G401 (cell line): ENCODE measurements around the gene FEN1. TPM values are rescaled to one million over a fixed set of nuclear protein-coding genes. Genes with fewer than 3 reads are reported as not detected.

Source experiments
- DNase-seq: peaks from one replicate; pipeline ENCODE4 v3.0.0-alpha.2; 2015; ENCODE audit warnings: low spot score
- in situ Hi-C: cut with HindIII; loops from 2 replicates; pipeline ENCODE4 v1.10.0; 2016; ENCODE audit warnings: low sequenced_read_pairs, mixed read lengths
- total RNA-seq: library from RNA; depleted of rRNA; stranded (reverse); fragments of >200 nt; shearing (Covaris generic); gene quantifications from 2 replicates; pipeline ENCODE4 v1.2.3, GENCODE V29; 2014; rRNA removed

Gene FEN1
- total RNA-seq = 94.5 and 105 TPM in 2 replicates

GRCh38 chr11:61792310-61793082, at the start of gene FEN1, which contains the start of gene TMEM258:
Gene FEN1 (plus strand): TSS chr11:61792911. CDS start chr11:61795362, 2,451 bp downstream.
Gene TMEM258 (minus strand): TSS chr11:61792599. CDS start chr11:61792558, 41 bp downstream.
- in situ Hi-C loops = no loop called here
- peak; percentile 93 for DNase-seq

- no peak for DNase-seq
- in situ Hi-C loops = no loop called here
Measured at GRCh38 chr11:61743486-61744095, 49.1 kb upstream of the FEN1 start.

- in situ Hi-C loops = no loop called here
- no peak for DNase-seq
Measured at GRCh38 chr11:61744181-61744580, 48.5 kb upstream of the FEN1 start.

- in situ Hi-C loops = no loop called here
- DNase-seq = no peak
Measured at GRCh38 chr11:61744609-61745156, 48.0 kb upstream of the FEN1 start.

- peak; percentile 39 for DNase-seq
- in situ Hi-C loops = no loop called here
Measured at GRCh38 chr11:61745781-61746441, 46.8 kb upstream of the FEN1 start.

- in situ Hi-C loops = no loop called here
- no peak for DNase-seq
Measured at GRCh38 chr11:61746442-61747191, 46.1 kb upstream of the FEN1 start.

- in situ Hi-C loops = no loop called here
- DNase-seq = peak; percentile 59
Measured at GRCh38 chr11:61747192-61747966, 45.3 kb upstream of the FEN1 start.

- in situ Hi-C loops = no loop called here
Measured at GRCh38 chr11:61747967-61748285, 44.8 kb upstream of the FEN1 start.

GRCh38 chr11:61749591-61750217, 43.0 kb upstream of the FEN1 start:
- DNase-seq = no peak
- in situ Hi-C loops = no loop called here

More at GRCh38 chr11:61747967-61748285, 44.8 kb upstream of the FEN1 start:
- no peak for DNase-seq

- in situ Hi-C loops = no loop called here
- DNase-seq = no peak
Measured at GRCh38 chr11:61750631-61751273, 42.0 kb upstream of the FEN1 start.

GRCh38 chr11:61751384-61751783, 41.3 kb upstream of the FEN1 start:
- in situ Hi-C loops = no loop called here
- no peak for DNase-seq

- DNase-seq = no peak
- in situ Hi-C loops = no loop called here
Measured at GRCh38 chr11:61752117-61752924, 40.4 kb upstream of the FEN1 start, which contains the start of gene MYRF. Gene MYRF (plus strand): TSS chr11:61752636. CDS start chr11:61752745, 109 bp downstream.

GRCh38 chr11:61752925-61753521, 39.7 kb upstream of the FEN1 start:
- in situ Hi-C loops = no loop called here
- DNase-seq = no peak

GRCh38 chr11:61753672-61754071, 39.0 kb upstream of the FEN1 start:
- DNase-seq = no peak
- in situ Hi-C loops = no loop called here

- in situ Hi-C loops = no loop called here
- no peak for DNase-seq
Measured at GRCh38 chr11:61754534-61755482, 37.9 kb upstream of the FEN1 start.

- in situ Hi-C loops = no loop called here
Measured at GRCh38 chr11:61756147-61756451, 36.6 kb upstream of the FEN1 start.

More at GRCh38 chr11:61756147-61756451, 36.6 kb upstream of the FEN1 start:
- DNase-seq = no peak
